OCI-LY3 (cell line): ENCODE measurements around the gene GDI1.

Source experiments
- EZH2phosphoT487 ChIP-seq: fragments of 200-600 bp; shearing (Covaris generic); IDR thresholded peaks from 2 replicates; pipeline ENCODE4 v1.6.1; 2018; ENCODE audit warnings: antibody characterized with exemption, mixed run types, low read depth
- TF ChIP-seq, protein P1 (sequence below): fragments of 200-600, 300-600 bp; sonication (generic); IDR thresholded peaks from 2 replicates; pipeline ENCODE4 v1.5.1; 2014; ENCODE audit warnings: antibody characterized with exemption, low read length, low read depth

DNA sequence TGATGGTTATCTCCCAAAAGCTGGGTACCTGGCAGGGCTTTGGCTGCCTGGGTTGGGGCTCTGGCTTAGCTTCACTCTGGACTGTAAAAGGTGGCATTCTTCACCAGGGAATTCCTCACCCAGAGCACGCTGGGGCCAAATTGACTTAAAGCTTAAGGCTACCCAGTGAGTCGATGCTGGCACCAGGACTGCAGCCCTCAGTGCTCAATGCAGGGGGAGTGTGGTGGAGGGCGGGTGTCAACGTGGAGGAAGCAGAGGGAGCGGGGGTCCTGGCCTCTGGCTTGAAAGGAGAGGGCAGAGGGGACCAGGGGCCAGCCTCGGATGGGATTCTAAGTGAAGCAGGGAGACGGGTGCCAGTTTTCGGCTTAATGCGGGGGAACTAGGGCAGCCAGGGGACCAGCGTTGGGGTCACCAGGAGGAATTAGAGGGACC is 6.5 kb downstream of the GDI1 start:
- TF ChIP-seq, protein P1, sequence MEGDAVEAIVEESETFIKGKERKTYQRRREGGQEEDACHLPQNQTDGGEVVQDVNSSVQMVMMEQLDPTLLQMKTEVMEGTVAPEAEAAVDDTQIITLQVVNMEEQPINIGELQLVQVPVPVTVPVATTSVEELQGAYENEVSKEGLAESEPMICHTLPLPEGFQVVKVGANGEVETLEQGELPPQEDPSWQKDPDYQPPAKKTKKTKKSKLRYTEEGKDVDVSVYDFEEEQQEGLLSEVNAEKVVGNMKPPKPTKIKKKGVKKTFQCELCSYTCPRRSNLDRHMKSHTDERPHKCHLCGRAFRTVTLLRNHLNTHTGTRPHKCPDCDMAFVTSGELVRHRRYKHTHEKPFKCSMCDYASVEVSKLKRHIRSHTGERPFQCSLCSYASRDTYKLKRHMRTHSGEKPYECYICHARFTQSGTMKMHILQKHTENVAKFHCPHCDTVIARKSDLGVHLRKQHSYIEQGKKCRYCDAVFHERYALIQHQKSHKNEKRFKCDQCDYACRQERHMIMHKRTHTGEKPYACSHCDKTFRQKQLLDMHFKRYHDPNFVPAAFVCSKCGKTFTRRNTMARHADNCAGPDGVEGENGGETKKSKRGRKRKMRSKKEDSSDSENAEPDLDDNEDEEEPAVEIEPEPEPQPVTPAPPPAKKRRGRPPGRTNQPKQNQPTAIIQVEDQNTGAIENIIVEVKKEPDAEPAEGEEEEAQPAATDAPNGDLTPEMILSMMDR = no peak
- TF ChIP-seq EZH2phosphoT487 = no peak
